Lung microvascular endothelial cell (primary cell): ENCODE results near the gene ARID5B. TPM values are rescaled to one million over a fixed set of nuclear protein-coding genes. Genes with fewer than 3 reads are reported as not detected.
"Not testable (repeated sequence)": the region's sequence is repeated elsewhere in the genome, so short reads cannot be mapped to it uniquely, and the experiment has no call there.

Experiments used
- DNase-seq, 2 donors: peaks; one replicate each; pipeline versions ENCODE4 v3.0.0 to v3.0.0-alpha.2; 2010; ENCODE audit warnings: low read depth in 2 of 2
- total RNA-seq: library from RNA; depleted of rRNA; stranded (reverse); fragments of >200 nt; gene quantifications from 2 replicates; pipeline ENCODE4 v1.2.1, GENCODE V29; 2014

Gene ARID5B
- total RNA-seq, 1 donor from 2014 or later: 16.1 TPM

GRCh38 chr10:62028502-62028842 is 127.0 kb downstream of the ARID5B start:
- not testable (repeated sequence) for DNase-seq

- peak in 1 of 2 donors; percentile 51 for DNase-seq
These were observed 127.9 kb downstream of the ARID5B start for GRCh38 chr10:62029401-62029800.

- no peak for DNase-seq
These were observed 130.0 kb downstream of the ARID5B start for GRCh38 chr10:62031507-62031906.

GRCh38 chr10:62033125-62033524 is 131.6 kb downstream of the ARID5B start:
- DNase-seq: no peak

- DNase-seq: no peak
These were observed 132.7 kb downstream of the ARID5B start for GRCh38 chr10:62034096-62034640.

DNA sequence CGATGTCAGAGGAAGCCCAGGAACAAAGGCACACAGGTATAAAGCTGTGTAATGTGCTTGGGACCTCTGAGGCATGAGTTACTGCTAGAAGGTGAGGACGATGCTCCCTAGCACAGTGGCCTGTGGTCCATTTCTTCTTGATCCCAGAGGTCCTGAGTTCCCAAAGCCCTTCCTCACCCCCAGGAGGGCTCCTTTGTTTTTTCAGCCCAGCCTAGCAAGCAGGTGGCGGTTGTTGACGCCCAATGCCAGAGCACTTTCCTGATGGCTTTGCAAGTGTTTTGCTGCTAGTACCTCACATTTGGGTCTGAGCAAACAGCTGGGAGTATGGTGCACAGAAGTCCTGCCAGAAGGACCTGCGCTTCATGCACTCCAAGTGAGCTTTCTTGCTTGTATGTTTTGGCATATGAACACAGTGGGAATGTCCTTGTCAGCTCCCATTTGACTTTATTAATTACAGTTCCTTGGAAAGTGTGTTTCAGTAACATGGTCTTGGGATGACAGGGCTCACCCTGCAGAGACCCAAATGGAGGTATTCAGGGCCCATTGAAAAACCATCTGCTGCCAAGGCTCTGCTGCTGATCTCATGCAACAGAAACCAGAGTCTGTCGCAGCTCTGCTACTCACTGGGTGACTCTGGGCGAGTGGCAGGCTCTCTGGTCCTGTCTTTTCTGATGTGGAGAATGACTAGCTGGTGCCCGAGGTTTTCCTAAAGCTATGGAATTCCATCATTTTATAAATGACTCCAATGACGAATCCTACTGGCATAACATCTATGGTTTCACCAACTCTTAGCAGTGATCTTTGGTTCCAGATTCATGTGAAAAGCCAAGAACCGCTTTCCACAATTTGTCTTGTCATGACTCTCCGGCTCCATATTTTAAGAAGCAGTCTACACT is 134.9 kb downstream of the ARID5B start:
- no peak for DNase-seq

DNA sequence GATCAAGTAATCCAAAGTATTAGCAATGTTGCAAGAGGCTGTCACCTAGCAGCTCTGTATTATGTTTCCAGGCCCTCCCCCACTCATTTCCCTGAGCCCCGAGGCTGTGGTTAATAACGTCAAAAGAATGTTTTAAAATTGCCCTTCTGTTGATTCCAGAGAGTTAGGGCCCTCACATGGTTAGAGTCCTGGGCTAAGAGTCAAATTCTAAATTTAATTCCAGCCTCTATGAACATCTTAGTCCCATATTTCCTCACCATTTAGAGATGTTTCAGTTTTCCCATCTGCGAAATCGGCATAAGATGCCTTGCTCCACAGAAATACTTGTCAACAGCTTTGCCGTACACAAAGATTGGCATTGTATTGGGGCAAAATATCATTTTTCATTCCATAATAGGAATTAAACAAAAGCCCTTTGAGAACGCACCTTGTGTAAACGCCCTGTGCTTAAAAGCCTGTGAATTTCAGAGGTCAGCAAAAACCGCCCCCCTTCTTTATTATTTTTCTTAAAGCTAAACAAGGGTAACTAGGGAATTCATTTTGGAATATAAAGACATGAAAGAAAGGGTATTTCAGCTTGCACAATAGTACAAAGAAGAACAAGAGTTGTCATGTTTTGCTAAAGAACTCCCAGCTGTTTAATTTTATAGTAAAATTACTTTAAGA is 135.8 kb downstream of the ARID5B start:
- DNase-seq: no peak

DNA sequence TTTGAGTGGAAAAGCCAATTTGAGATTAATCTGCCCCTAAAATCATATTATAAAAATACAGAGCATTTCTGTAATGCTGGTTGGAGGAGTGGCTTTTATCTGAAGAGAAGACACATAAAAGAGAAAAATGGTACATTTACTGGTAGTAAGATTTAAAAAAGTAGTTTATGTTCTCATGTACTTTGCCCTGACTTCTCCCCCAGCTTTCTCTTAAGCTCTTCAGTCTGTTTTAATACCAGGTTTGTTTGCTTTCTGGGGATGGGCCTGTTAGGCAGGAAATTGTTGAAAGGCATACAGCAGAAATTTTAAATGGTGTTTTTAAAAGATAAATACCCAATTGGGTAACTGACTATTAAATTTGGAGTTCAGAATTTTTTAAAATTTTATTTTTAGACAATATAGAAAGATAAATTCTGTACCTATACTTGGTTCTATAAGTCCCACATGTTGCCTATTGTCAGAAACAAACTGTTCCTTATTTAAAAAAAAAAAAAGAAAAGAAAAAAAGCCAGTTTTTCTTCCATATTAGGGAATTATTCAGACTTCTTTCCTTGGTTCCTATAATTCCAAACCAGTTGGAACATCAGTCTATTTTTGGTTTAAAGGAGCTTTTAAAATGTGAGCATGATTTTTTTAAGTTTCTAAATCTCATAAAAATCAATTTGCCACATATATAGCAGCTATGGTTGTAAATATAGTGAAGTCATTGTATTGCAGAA is 136.6 kb downstream of the ARID5B start:
- no peak for DNase-seq

- peak; percentile 81 to 89 for DNase-seq
These were observed 137.2 kb downstream of the ARID5B start for GRCh38 chr10:62038609-62039190.

DNA sequence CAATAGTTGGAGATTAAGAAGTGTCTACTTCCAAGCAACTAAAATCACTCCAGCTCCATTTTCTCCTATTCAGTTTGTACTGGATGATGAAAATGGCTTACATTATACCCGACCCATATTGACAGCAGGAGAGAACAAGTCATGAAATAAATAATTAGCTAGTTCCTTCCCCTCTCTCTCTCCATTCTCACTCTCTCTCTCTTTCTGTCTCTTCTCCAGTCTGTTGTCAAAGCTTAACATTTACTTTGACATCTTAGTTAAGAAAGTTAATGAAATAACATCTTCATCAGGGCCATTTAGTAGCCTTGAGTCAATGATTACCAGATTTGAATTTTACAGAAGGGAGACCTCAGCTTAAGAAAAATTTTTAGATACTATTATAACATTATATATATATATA is 138.5 kb downstream of the ARID5B start:
- DNase-seq: no peak

DNA sequence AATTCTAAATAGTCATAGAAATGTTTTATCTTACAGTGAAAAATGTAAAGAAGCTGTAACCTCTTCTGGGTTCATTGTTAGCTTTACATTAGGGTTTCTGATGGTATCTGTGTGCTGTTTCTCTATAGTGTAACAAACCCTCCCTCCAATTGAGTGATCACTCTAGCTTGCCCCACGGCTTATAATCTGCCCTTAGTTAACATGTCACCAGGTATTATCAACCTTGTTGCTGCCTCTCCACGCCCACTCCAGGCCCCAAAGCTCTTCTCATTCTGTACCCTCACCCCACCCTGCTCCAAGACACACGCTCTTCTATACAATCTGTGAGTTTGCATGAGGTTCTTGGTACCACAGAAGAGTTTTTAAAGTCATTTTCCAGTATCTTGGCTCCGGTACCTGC is 139.4 kb downstream of the ARID5B start:
- DNase-seq: no peak

GRCh38 chr10:62043421-62044021 is 142.0 kb downstream of the ARID5B start:
- no peak for DNase-seq

DNA sequence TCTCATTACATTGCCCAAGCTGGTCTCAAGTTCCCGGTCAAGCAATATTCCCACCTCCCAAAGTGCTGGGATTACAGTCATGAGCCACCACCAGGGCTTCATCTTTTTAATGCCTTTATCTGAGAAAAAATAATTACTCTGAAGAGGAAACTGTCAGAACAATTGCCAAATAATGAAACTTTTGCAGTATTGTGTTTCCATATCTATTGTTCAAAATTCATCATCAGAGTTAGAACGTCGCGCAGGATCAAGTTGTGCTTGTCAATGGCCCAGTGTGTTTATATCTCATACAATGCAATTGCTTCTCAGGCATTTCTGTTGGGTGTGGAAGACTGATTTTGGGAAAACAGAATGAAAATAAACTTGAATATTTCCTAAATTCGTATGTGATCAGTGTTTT is 143.1 kb downstream of the ARID5B start:
- peak; percentile 43 to 83 for DNase-seq

DNA sequence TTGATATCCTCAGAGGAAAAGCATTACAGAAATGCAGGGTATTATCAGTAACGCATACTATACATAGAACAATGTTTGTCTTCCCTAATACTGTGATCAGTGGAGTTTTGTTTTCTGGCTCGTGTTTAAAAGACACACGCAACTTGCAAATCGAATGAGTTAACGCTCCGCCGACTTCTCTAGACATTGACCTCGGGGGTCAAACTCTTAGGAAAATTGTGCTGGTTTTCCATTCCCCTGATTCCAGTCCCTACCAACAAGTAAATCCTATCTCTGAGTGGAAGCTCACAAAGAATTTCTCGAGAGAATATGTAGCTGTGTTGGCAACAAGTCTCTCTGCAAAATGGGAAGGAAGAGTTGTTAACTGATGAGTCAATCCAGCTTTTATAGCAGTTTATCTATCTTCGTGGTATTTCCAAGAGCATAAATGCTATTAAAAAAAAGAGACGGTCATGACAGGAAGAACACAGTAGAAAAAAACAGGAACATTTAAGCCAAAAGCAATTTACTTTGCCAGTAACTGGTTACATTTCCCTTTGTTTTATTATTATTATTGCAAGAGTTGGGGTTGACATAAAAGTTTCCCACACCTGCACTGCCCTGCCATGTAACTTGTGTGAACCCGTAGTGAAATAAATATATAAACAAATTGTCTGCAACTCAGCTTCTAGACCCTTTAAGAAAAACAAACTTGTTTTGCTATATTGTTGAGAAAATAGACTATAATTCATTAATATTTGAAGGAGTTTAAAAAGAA is 144.4 kb downstream of the ARID5B start:
- peak; percentile 64 to 98 for DNase-seq

- DNase-seq: peak; percentile 38 to 52
These were observed 145.2 kb downstream of the ARID5B start for GRCh38 chr10:62046522-62047227.

- DNase-seq: no peak
These were observed 145.9 kb downstream of the ARID5B start for GRCh38 chr10:62047228-62047892.

DNA sequence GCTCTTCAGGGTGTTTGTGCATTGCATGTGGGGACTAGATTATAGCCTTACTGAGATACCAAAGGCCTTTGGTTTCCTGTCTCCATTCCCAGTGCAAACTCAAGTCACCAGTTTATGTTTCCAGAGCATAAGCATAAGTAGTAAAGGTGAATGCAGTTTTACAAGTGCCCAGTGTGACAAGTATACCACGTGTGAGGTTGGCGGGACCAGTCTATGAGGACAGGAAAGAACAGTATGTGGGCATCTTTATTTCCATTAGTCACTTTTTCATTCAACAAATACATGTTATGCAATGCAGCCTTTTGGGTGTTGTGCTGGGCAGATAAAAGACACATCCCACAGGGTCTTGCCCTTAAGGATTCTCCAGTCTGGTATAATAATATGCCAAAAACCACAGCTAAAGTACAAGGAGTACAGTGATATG is 146.5 kb downstream of the ARID5B start:
- peak in 1 of 2 donors; percentile 77 for DNase-seq

DNA sequence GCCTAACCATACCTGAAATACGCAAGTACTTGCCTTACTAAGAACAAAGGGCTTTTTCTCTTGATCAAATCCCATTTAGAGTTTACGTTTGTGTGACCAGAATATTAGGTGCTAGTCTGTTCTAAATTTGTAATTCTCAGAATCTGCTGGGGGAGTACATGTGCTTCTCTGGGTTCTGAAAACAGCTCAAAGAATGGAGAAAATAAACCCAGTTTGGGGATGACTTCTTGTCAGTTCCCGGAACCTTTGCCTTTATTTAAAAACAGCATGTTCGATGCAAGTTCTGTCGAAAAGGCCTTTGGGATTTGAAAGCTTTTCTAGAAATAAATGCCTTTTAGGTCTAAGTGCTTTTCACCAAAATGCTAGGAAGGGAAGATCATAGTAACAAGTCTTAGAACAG is 147.0 kb downstream of the ARID5B start:
- DNase-seq: no peak
